Sigmoid colon (tissue), 7 donors: Measurements from ENCODE around the gene PTPRD. TPM values are rescaled to one million over a fixed set of nuclear protein-coding genes. Genes with fewer than 3 reads are reported as not detected.

Source experiments
- DNase-seq: peaks from one replicate; pipeline ENCODE4 v3.0.0-alpha.2; 2019
- H3K27ac ChIP-seq, 4 donors: fragments of 200-600 bp; sonication (generic); one replicate each; pipeline ENCODE4 v1.5.1; 2016 to 2019; ENCODE audit warnings: mild to moderate bottlenecking in 1 of 4
- H3K27me3 ChIP-seq, 3 donors: fragments of 200-600 bp; sonication (generic); one replicate each; pipeline ENCODE4 v1.5.1; 2019; ENCODE audit warnings: mild to moderate bottlenecking in 1 of 3
- H3K36me3 ChIP-seq, 4 donors: fragments of 200-600 bp; sonication (generic); one replicate each; pipeline ENCODE4 v1.5.1; 2016 to 2019
- H3K4me1 ChIP-seq, 4 donors: fragments of 200-600 bp; sonication (generic); one replicate each; pipeline ENCODE4 v1.5.1; 2017 to 2019
- H3K4me3 ChIP-seq, 4 donors: fragments of 200-600 bp; sonication (generic); one replicate each; pipeline ENCODE4 v1.5.1; 2017 to 2019; ENCODE audit warnings: mild to moderate bottlenecking in 2 of 4, moderate library complexity in 1 of 4
- H3K9me3 ChIP-seq, 4 donors: fragments of 200-600 bp in 3 of 4; sonication (generic) in 3 of 4; one replicate each; pipeline versions ENCODE4 v1.5.1 to v1.6.1; 2013 to 2019
- EP300 ChIP-seq, 4 donors: sonication (generic); formaldehyde crosslinking; IDR thresholded peaks; one replicate each; pipeline ENCODE4 v1.6.1; 2017; ENCODE audit warnings: antibody characterized with exemption in 4 of 4
- POLR2A ChIP-seq, 2 donors: fragments of 450-650 bp; IDR thresholded peaks; one replicate each; pipeline ENCODE4 v1.6.1; 2016; ENCODE audit warnings: antibody characterized with exemption in 2 of 2, mild to moderate bottlenecking in 2 of 2, moderate library complexity in 2 of 2
- POLR2AphosphoS5 ChIP-seq, 4 donors: sonication (generic); formaldehyde crosslinking; IDR thresholded peaks; one replicate each; pipeline ENCODE4 v1.6.1; 2017; ENCODE audit warnings: antibody characterized with exemption in 4 of 4
- WGBS, 2 donors: extraction: QIAGEN DNeasy Blood & Tissue Kit; methylation state at CpG; one replicate each; pipeline ENCODE4 v1.1.7; 2013; 5-methylcytosine and 5-hydroxymethylcytosine counted together
- intact Hi-C: fragments of 100-400 bp; cut with DNase I; formaldehyde crosslinking; loops from one replicate; pipeline ENCODE4 v1.15.1; 2023
- polyA plus RNA-seq, 3 donors: library from polyadenylated mRNA; stranded (reverse); fragments of 200-250 nt; gene quantifications; one replicate each; pipeline ENCODE4 v1.2.3, GENCODE V29; 2013
- total RNA-seq, 4 donors: library from RNA; depleted of rRNA; stranded (reverse); fragments of >200 nt; gene quantifications; one replicate each; pipeline ENCODE4 v1.1.0, GENCODE V29; 2016
- TF ChIP-seq, protein P1 (sequence below), 4 experiments: fragments of 450-650 bp in 3 of 4; fragments of 200-600 bp in 1 of 4; IDR thresholded peaks; one replicate each; pipeline ENCODE4 v1.5.1; 2016 to 2019; ENCODE audit warnings: antibody characterized with exemption in 4 of 4, mild to moderate bottlenecking in 3 of 4, moderate library complexity in 2 of 4
- donor health status: healthy with polysubstance abuse.
- donor health status: Bipolar disorder and iron deficiency.
- donor health status: healthy.

The PTPRD gene
- total and polyA plus RNA-seq, 7 donors = 1.2 to 18.3 (median 6.3) TPM

DNA sequence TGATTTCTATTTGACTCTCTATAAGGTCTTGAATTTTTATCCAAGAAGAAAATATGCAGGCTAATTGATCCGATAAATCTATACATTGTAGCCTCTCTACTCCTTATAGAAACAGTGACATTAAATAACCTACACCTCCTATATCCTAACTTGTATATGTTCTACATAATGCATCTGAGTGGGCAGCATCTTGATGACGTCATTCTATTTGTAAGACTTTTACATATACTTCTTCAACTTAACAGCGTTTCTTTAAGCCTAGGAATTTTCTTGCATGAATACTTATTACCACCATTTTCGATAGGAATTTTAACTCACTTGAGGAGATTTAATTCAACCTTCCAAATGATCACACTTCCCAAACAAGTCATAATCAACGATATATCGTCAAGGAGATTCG is 869.0 kb downstream of the PTPRD start:
- 68 to 86% methylated on average over 7 of the region's 7 CpGs for WGBS, 2 donors
- Histone ChIP-seq H3K4me3 (no peak overlapping the region), H3K27ac (no peak overlapping the region), H3K27me3 (no peaks in the 10 kb centered on the region), H3K36me3 (no peaks in the 10 kb centered on the region), H3K9me3 (no peaks in the 10 kb centered on the region), H3K4me1 (no peaks in the 10 kb centered on the region)
- intact Hi-C loops = no loop called here
- TF ChIP-seq POLR2AphosphoS5 (IDR thresholded peaks at IDR 0.05) = no peak
- no peak for TF ChIP-seq EP300 (IDR thresholded peaks at IDR 0.05)
- TF ChIP-seq, protein P1, sequence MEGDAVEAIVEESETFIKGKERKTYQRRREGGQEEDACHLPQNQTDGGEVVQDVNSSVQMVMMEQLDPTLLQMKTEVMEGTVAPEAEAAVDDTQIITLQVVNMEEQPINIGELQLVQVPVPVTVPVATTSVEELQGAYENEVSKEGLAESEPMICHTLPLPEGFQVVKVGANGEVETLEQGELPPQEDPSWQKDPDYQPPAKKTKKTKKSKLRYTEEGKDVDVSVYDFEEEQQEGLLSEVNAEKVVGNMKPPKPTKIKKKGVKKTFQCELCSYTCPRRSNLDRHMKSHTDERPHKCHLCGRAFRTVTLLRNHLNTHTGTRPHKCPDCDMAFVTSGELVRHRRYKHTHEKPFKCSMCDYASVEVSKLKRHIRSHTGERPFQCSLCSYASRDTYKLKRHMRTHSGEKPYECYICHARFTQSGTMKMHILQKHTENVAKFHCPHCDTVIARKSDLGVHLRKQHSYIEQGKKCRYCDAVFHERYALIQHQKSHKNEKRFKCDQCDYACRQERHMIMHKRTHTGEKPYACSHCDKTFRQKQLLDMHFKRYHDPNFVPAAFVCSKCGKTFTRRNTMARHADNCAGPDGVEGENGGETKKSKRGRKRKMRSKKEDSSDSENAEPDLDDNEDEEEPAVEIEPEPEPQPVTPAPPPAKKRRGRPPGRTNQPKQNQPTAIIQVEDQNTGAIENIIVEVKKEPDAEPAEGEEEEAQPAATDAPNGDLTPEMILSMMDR (IDR thresholded peaks at IDR 0.05) = no peak
- TF ChIP-seq POLR2A (IDR thresholded peaks at IDR 0.05) = no peak
- no peak for DNase-seq

DNA sequence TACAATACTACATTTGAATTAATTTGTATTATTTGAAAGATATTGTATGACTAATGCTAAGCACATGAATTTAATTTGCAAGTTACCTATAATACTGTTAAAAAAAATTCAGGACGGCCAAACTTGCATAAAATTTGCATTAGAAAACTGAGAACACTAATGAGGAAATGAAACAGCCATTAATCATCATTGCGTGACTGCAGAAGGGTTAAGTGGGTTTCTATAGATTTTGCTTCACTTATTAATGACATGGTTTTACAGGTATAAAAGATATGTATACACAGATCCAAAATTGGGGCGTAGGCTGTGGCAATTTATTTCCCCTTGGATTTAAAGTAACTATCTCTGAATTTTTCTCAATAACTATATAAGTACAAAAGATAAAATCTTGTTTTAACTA is 882.6 kb downstream of the PTPRD start:
- H3K4me3 ChIP-seq = no peak overlapping the region
- H3K4me1 ChIP-seq = no peaks in the 10 kb centered on the region
- no peak overlapping the region for H3K27ac ChIP-seq
- TF ChIP-seq, protein P1 (IDR thresholded peaks at IDR 0.05) = no peak
- no peak for TF ChIP-seq POLR2A (IDR thresholded peaks at IDR 0.05)
- TF ChIP-seq EP300 (IDR thresholded peaks at IDR 0.05) = no peak
- TF ChIP-seq POLR2AphosphoS5 (IDR thresholded peaks at IDR 0.05) = no peak
- no peaks in the 10 kb centered on the region for H3K36me3 ChIP-seq
- no peak for DNase-seq
- WGBS, 2 donors = 46 to 51% methylated on average over 3 of the region's 3 CpGs
- H3K27me3 ChIP-seq = no peaks in the 10 kb centered on the region
- intact Hi-C loops = no loop called here
- H3K9me3 ChIP-seq = no peaks in the 10 kb centered on the region

DNA sequence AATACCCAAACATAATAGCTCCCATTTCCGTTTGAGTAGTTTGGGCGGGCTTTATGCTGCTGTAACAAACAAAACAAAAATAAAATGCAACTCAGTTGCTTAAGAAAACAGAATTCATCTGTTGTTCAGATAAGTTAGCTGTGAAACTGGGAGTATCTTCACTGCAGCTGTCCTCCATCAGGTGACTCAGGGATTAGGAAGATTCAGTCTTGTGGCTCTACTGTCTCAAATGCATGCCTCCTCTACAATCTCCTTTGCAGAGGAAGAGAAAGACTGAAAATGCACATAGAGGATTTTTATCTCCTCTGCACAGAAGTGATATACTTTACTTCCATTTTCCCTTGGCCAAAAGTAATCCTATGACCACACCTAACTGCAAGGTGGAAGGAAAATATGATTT is 883.7 kb downstream of the PTPRD start:
- no peak for TF ChIP-seq POLR2AphosphoS5 (IDR thresholded peaks at IDR 0.05)
- TF ChIP-seq EP300 (IDR thresholded peaks at IDR 0.05) = no peak
- TF ChIP-seq, protein P1 (IDR thresholded peaks at IDR 0.05) = no peak
- no peak for TF ChIP-seq POLR2A (IDR thresholded peaks at IDR 0.05)

DNA sequence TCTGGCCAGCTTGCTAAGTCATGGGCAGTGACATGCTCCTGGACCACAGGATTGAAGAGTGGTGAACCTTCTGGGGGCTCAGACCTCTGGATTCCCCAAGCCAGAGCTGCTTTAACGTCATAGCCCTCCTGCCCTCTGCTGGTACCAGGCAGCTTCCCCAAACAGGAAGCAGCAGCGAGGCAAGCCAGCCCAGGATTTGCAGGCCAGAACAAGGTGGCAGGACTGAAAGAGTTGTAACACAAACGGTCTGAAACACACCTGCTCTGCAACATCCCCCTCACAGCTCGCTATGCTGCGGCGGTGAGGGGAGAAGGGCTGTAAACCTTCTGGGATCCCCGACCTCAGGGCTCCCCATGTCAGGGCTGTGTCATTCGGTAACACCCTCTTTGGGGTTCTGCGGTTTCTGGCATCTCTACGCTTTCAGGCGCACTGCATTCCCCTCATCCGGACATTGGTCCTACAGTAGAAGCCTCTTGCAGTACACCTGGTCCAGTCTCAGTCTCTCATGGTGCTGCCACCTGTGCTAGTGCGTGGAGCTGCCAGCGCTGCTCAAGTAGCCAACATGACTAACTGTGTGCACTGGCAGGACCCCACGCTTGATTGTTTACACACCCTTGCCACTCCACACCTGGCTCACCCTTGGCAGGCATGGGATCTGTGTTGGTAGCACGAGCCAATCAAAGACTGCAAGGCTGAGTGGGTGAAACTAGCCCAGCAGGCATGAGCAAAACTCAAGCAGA is 893.3 kb downstream of the PTPRD start:
- Histone ChIP-seq H3K9me3 (peaks cover 0 to 4% (median 0%) of the 10 kb centered on the region in 4 donors), H3K4me3 (no peak overlapping the region), H3K27me3 (no peaks in the 10 kb centered on the region), H3K4me1 (no peaks in the 10 kb centered on the region), H3K27ac (no peak overlapping the region), H3K36me3 (no peaks in the 10 kb centered on the region)
- intact Hi-C loops = no loop called here
- 79 to 84% methylated on average over 16 of the region's 16 CpGs for WGBS, 2 donors
- TF ChIP-seq EP300 (IDR thresholded peaks at IDR 0.05) (no peak), POLR2A (IDR thresholded peaks at IDR 0.05) (no peak), POLR2AphosphoS5 (IDR thresholded peaks at IDR 0.05) (no peak)
- TF ChIP-seq, protein P1 (IDR thresholded peaks at IDR 0.05) = no peak
- DNase-seq = no peak

More for the DNA sequence above, 883.7 kb downstream of the PTPRD start:
- intact Hi-C loops = no loop called here
- Histone ChIP-seq H3K9me3 (no peaks in the 10 kb centered on the region), H3K36me3 (no peaks in the 10 kb centered on the region), H3K4me1 (no peaks in the 10 kb centered on the region), H3K27ac (no peak overlapping the region), H3K27me3 (no peaks in the 10 kb centered on the region), H3K4me3 (no peak overlapping the region)
- 85 to 90% methylated on average over 2 of the region's 2 CpGs for WGBS, 2 donors
- DNase-seq = no peak

DNA sequence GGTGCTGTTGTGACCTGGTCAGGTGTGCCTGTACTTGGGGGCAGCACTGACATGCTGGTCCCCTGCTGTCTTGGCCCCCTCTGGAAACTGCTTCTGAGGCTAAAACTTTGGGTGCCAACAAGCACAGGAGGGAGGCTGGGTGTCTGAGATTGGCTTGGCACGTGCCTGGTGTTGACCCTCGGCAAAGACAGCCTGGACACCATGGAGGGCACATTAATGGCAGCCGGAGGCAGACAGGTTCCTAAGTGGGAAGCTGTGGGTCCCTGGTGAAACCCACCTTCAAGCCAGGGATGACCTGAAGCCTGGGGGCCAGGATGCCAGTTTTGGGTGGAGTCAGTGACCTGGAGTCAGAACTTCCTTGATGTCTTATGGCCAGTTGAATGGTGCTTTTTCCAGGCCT is 894.1 kb downstream of the PTPRD start:
- intact Hi-C loops = no loop called here
- H3K9me3 ChIP-seq = peaks cover 0 to 4% (median 0%) of the 10 kb centered on the region in 4 donors
- DNase-seq = no peak
- TF ChIP-seq POLR2A (IDR thresholded peaks at IDR 0.05) = no peak
- TF ChIP-seq POLR2AphosphoS5 (IDR thresholded peaks at IDR 0.05) = no peak
- no peak for TF ChIP-seq EP300 (IDR thresholded peaks at IDR 0.05)
- TF ChIP-seq, protein P1 (IDR thresholded peaks at IDR 0.05) = no peak
- H3K36me3 ChIP-seq = no peaks in the 10 kb centered on the region
- H3K27ac ChIP-seq = no peak overlapping the region
- no peak overlapping the region for H3K4me3 ChIP-seq
- 60 to 84% methylated on average over 3 of the region's 3 CpGs for WGBS, 2 donors
- H3K27me3 ChIP-seq = no peaks in the 10 kb centered on the region
- H3K4me1 ChIP-seq = no peaks in the 10 kb centered on the region
